Thyroid gland (tissue), 4 donors: ENCODE data around the gene PNLIPRP1. TPM values are rescaled to one million over a fixed set of nuclear protein-coding genes. Genes with fewer than 3 reads are reported as not detected.

Source experiments
- DNase-seq, 2 donors: peaks; one replicate each; pipeline ENCODE4 v3.0.0-alpha.2; 2019
- H3K27ac ChIP-seq, 3 donors: fragments of 200-600 bp; sonication (generic); 1 replicate in 2 of 3; 2 replicates in 1 of 3; pipeline ENCODE4 v1.5.1; 2016 to 2019; ENCODE audit warnings: mild to moderate bottlenecking in 1 of 3, moderate library complexity in 1 of 3
- H3K27me3 ChIP-seq: fragments of 200-600 bp; sonication (generic); one replicate; pipeline ENCODE4 v1.5.1; 2019
- H3K36me3 ChIP-seq, 2 donors: fragments of 200-600 bp; sonication (generic); one replicate each; pipeline ENCODE4 v1.5.1; 2016 to 2019
- H3K4me1 ChIP-seq, 2 donors: fragments of 200-600 bp; sonication (generic); one replicate each; pipeline ENCODE4 v1.5.1; 2017 to 2019
- H3K4me3 ChIP-seq, 3 donors: fragments of 200-600 bp; sonication (generic); replicated peaks in 1 of 3; 1 replicate in 2 of 3; 2 replicates in 1 of 3; pipeline ENCODE4 v1.5.1; 2016; ENCODE audit warnings: mild to moderate bottlenecking in 1 of 3
- H3K9me3 ChIP-seq: fragments of 200-600 bp; sonication (generic); one replicate; pipeline ENCODE4 v1.5.1; 2017
- CTCF ChIP-seq, 6 experiments: fragments of 200-600 bp in 3 of 6; fragments of 450-650 bp in 3 of 6; sonication (generic) in 3 of 6; IDR thresholded peaks; one replicate each; pipeline ENCODE4 v1.5.1; 2016 to 2019; ENCODE audit warnings: antibody characterized with exemption in 6 of 6, mild to moderate bottlenecking in 2 of 6, inconsistent platforms in 1 of 6, moderate library complexity in 1 of 6
- POLR2A ChIP-seq, 2 donors: fragments of 450-650 bp; IDR thresholded peaks; one replicate each; pipeline ENCODE4 v1.6.1; 2017; ENCODE audit warnings: antibody characterized with exemption in 2 of 2, mild to moderate bottlenecking in 2 of 2, moderate library complexity in 1 of 2
- WGBS, 2 donors: methylation state at CpG; one replicate each; pipeline ENCODE4 v1.1.5; 2017; 5-methylcytosine and 5-hydroxymethylcytosine counted together
- intact Hi-C: fragments of 100-400 bp; cut with DNase I; formaldehyde crosslinking; loops from one replicate; pipeline ENCODE4 v1.15.1; 2023
- total RNA-seq, 4 donors: library from RNA; depleted of rRNA; stranded (reverse); fragments of >200 nt; gene quantifications; one replicate each; pipeline ENCODE4 v1.2.3, GENCODE V29; 2016

Gene PNLIPRP1
- total RNA-seq, 4 donors from 2014 or later: not detected

DNA sequence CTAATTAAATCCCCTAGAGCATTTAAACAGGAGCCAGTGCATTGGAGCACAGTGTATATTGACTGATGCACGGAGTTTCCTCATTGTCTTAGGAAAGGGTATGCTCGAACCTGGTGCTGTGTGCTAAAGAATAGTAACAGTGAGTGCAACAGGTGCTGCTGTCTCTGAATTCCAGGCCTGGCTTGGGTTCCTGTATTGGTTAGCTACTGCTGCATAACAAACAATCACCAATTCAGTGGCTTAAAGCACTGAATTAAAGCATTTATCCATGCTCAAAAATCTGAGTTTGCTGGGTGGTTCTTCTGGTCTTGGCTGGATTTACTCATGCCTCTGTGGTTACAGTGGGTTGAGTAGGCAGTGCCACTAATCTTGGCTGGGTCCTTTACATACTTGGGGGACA, 1.8 kb upstream of the PNLIPRP1 start:
- Histone ChIP-seq H3K27me3 (no peaks in the 10 kb centered on the region), H3K36me3 (no peaks in the 10 kb centered on the region), H3K4me3 (no peak overlapping the region), H3K9me3 (no peaks in the 10 kb centered on the region), H3K4me1 (no peaks in the 10 kb centered on the region), H3K27ac (no peak overlapping the region)
- DNase-seq: no peak
- TF ChIP-seq CTCF (IDR thresholded peaks at IDR 0.05) (no peak), POLR2A (IDR thresholded peaks at IDR 0.05) (no peak)
- 91 to 93% methylated on average over 2 of the region's 2 CpGs for WGBS, 2 donors
- intact Hi-C loops: no loop called here

GRCh38 chr10:116589926-116590325, 833 bp upstream of the PNLIPRP1 start:
- no peaks in the 10 kb centered on the region for H3K4me1 ChIP-seq
- no peaks in the 10 kb centered on the region for H3K36me3 ChIP-seq
- intact Hi-C loops: no loop called here
- TF ChIP-seq CTCF (IDR thresholded peaks at IDR 0.05) (no peak), POLR2A (IDR thresholded peaks at IDR 0.05) (no peak)
- no peak overlapping the region for H3K4me3 ChIP-seq
- no peaks in the 10 kb centered on the region for H3K27me3 ChIP-seq
- DNase-seq: no peak
- no peak overlapping the region for H3K27ac ChIP-seq
- 50 to 52% methylated on average over 2 of the region's 2 CpGs for WGBS, 2 donors
- H3K9me3 ChIP-seq: no peaks in the 10 kb centered on the region

DNA sequence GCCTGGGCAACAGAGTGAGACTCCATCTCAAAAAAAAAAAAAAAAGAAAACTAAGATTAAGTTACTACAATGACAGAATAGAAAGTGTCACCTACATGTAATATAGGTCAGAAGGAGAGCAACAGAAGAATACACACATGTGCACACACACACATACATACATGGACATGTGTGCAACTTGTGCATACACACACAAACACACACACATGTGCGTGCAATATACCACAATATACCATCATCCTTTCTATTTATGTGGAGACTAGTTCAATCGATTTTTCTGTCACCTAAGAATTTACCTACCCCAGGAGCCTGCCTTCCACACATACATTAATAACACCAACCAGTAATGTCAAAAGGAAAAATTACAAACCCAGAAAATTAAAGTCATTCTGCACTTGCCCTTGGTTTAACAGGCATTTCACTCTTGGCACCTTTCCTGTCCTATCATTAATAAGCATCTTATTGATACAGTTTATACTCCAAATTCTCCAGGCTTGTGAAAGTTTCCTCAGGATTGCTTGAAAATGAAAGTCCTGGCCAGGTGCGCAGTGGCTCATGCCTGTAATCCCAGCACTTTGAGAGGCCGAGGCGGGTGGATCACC, 2.5 kb downstream of the PNLIPRP1 start:
- 87 to 90% methylated on average over 5 of the region's 5 CpGs for WGBS, 2 donors
- TF ChIP-seq POLR2A (IDR thresholded peaks at IDR 0.05) (no peak), CTCF (IDR thresholded peaks at IDR 0.05) (no peak)
- intact Hi-C loops: no loop called here
- no peak for DNase-seq
- Histone ChIP-seq H3K27ac (no peak overlapping the region), H3K9me3 (no peaks in the 10 kb centered on the region), H3K27me3 (no peaks in the 10 kb centered on the region), H3K4me1 (no peaks in the 10 kb centered on the region), H3K36me3 (no peaks in the 10 kb centered on the region), H3K4me3 (no peak overlapping the region)

DNA sequence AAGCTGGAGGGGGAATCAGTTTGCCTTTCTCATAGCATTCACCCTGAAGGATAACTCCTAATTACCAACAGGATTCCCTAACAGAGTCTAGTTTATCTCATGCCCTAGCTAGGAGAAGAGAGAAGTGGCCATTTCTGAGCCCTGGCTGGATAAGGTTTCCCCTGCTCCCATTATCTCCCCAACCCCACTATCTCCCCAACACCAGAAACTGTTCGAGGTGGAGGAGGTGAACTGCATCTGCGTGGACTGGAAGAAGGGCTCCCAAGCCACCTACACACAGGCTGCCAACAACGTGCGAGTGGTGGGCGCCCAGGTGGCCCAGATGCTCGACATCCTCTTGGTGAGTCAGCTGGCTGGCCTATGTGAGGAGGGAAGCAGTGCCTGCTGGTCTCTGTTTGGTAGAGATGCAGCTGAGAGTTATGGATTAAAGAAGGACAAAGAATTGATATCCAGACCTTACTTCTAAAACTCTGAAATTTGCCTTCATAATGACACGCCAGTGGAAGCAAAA, 3.8 kb downstream of the PNLIPRP1 start:
- WGBS, 2 donors: 94 to 96% methylated on average over 1 to 7 of the region's 7 CpGs

More for the DNA sequence above, 3.8 kb downstream of the PNLIPRP1 start:
- DNase-seq: no peak
- intact Hi-C loops: no loop called here
- H3K9me3 ChIP-seq: no peaks in the 10 kb centered on the region
- H3K27ac ChIP-seq: no peak overlapping the region
- TF ChIP-seq POLR2A (IDR thresholded peaks at IDR 0.05) (no peak), CTCF (IDR thresholded peaks at IDR 0.05) (no peak)
- H3K27me3 ChIP-seq: no peaks in the 10 kb centered on the region
- no peak overlapping the region for H3K4me3 ChIP-seq
- no peaks in the 10 kb centered on the region for H3K36me3 ChIP-seq
- no peaks in the 10 kb centered on the region for H3K4me1 ChIP-seq
